Measurements from ENCODE around the gene SHROOM3.
"Not testable (repeated sequence)": the region's sequence is repeated elsewhere in the genome, so short reads cannot be mapped to it uniquely, and the experiment has no call there.

SHROOM3 gene

GRCh38 chr4:76717431-76717830 is 282.4 kb downstream of the SHROOM3 start:
- Histone ChIP-seq H3K4me1 (ENCODE audit: control insufficient read depth in 2 of 2, insufficient read depth in 2 of 2, low read length in 2 of 2) (peaks cover 7 to 8% of the 10 kb centered on the region in 2 donors), H3K4me3 (ENCODE audit: low read length in 2 of 2) (no peak overlapping the region), H3K9me3 (ENCODE audit: control insufficient read depth in 2 of 2, low read length in 2 of 2) (no peaks in the 10 kb centered on the region), H3K9ac (ENCODE audit: low read depth in 1 of 2, low read length in 2 of 2) (no peak overlapping the region), H3K27ac (ENCODE audit: low read depth in 2 of 2, low read length in 2 of 2) (no peak overlapping the region), H3K36me3 (ENCODE audit: control insufficient read depth in 2 of 2, insufficient read depth in 2 of 2, low read length in 2 of 2) (peaks cover 7 to 9% of the 10 kb centered on the region in 2 donors), H3K27me3 (ENCODE audit: control insufficient read depth in 2 of 2, insufficient read depth in 2 of 2, low read length in 2 of 2) (no peaks in the 10 kb centered on the region)

DNA sequence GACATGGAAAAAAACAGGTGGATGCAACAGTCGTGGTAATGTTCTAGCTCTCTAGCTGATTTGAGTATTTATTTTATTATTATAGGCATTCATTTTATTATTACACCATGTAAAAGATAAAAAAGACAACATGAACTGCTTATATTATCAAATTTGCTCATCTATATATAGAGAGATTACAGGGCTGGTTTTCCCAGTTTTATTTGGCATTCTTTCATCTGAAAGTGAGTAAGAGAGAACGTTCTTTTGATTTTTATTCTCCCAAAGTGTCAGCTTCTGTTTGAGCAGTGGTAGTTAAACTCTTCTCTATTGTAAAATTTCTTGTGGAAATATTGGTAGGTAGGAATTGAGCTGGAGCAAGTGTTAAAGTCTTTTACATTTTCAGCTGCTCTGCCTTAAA is 283.0 kb downstream of the SHROOM3 start:
- H3K27me3 ChIP-seq (ENCODE audit: control insufficient read depth in 2 of 2, insufficient read depth in 2 of 2, low read length in 2 of 2), result no peaks in the 10 kb centered on the region
- peaks cover 2 to 5% of the 10 kb centered on the region in 2 donors for H3K36me3 ChIP-seq (ENCODE audit: control insufficient read depth in 2 of 2, insufficient read depth in 2 of 2, low read length in 2 of 2)
- no peaks in the 10 kb centered on the region for H3K9me3 ChIP-seq (ENCODE audit: control insufficient read depth in 2 of 2, low read length in 2 of 2)
- H3K4me3 ChIP-seq (ENCODE audit: low read length in 2 of 2), result no peak overlapping the region
- no peak overlapping the region for H3K9ac ChIP-seq (ENCODE audit: low read depth in 1 of 2, low read length in 2 of 2)
- peaks cover 7 to 8% of the 10 kb centered on the region in 2 donors for H3K4me1 ChIP-seq (ENCODE audit: control insufficient read depth in 2 of 2, insufficient read depth in 2 of 2, low read length in 2 of 2)
- H3K27ac ChIP-seq (ENCODE audit: low read depth in 2 of 2, low read length in 2 of 2), result no peak overlapping the region

DNA sequence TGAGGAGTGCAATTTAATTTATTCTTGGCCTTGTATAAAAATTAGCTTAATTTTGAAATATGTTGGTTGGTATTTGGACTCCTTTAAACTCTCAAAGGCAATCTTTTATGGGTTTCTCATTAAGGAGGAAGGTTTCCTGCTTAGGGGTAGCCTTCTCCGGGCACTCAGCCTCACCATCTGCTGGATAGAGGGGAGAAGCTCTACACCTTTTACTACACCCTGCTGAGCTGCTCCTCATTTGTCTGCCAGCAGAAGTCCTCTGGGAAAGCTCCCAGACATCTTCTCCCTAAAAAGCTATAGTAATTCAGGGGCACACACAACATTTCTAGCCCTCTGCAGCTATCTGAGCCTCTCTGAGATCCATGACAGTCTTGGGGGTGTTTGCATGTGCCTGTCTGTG is 283.8 kb downstream of the SHROOM3 start:
- no peak overlapping the region for H3K27ac ChIP-seq (ENCODE audit: low read depth in 2 of 2, low read length in 2 of 2)
- peaks cover 7 to 8% of the 10 kb centered on the region in 2 donors for H3K4me1 ChIP-seq (ENCODE audit: control insufficient read depth in 2 of 2, insufficient read depth in 2 of 2, low read length in 2 of 2)
- H3K9ac ChIP-seq (ENCODE audit: low read depth in 1 of 2, low read length in 2 of 2), result no peak overlapping the region
- H3K9me3 ChIP-seq (ENCODE audit: control insufficient read depth in 2 of 2, low read length in 2 of 2), result no peaks in the 10 kb centered on the region
- peaks cover 2% of the 10 kb centered on the region in 2 donors for H3K36me3 ChIP-seq (ENCODE audit: control insufficient read depth in 2 of 2, insufficient read depth in 2 of 2, low read length in 2 of 2)
- H3K27me3 ChIP-seq (ENCODE audit: control insufficient read depth in 2 of 2, insufficient read depth in 2 of 2, low read length in 2 of 2), result no peaks in the 10 kb centered on the region
- no peak overlapping the region for H3K4me3 ChIP-seq (ENCODE audit: low read length in 2 of 2)

- H3K27ac ChIP-seq (ENCODE audit: low read depth in 2 of 2, low read length in 2 of 2), result no peak overlapping the region
- H3K9me3 ChIP-seq (ENCODE audit: control insufficient read depth in 2 of 2, low read length in 2 of 2), result no peaks in the 10 kb centered on the region
- peaks cover 7 to 8% of the 10 kb centered on the region in 2 donors for H3K4me1 ChIP-seq (ENCODE audit: control insufficient read depth in 2 of 2, insufficient read depth in 2 of 2, low read length in 2 of 2)
These were observed 285.1 kb downstream of the SHROOM3 start for GRCh38 chr4:76720121-76720520.

GRCh38 chr4:76722146-76722545 is 287.1 kb downstream of the SHROOM3 start:
- not testable (repeated sequence) for H3K27ac ChIP-seq (ENCODE audit: low read depth in 2 of 2, low read length in 2 of 2); H3K4me3 ChIP-seq (ENCODE audit: low read length in 2 of 2); H3K36me3 ChIP-seq (ENCODE audit: control insufficient read depth in 2 of 2, insufficient read depth in 2 of 2, low read length in 2 of 2)

More at GRCh38 chr4:76720121-76720520, 285.1 kb downstream of the SHROOM3 start:
- Histone ChIP-seq H3K27me3 (ENCODE audit: control insufficient read depth in 2 of 2, insufficient read depth in 2 of 2, low read length in 2 of 2) (no peaks in the 10 kb centered on the region), H3K4me3 (ENCODE audit: low read length in 2 of 2) (no peak overlapping the region), H3K9ac (ENCODE audit: low read depth in 1 of 2, low read length in 2 of 2) (no peak overlapping the region), H3K36me3 (ENCODE audit: control insufficient read depth in 2 of 2, insufficient read depth in 2 of 2, low read length in 2 of 2) (peaks cover 0 to 2% of the 10 kb centered on the region in 2 donors)

DNA sequence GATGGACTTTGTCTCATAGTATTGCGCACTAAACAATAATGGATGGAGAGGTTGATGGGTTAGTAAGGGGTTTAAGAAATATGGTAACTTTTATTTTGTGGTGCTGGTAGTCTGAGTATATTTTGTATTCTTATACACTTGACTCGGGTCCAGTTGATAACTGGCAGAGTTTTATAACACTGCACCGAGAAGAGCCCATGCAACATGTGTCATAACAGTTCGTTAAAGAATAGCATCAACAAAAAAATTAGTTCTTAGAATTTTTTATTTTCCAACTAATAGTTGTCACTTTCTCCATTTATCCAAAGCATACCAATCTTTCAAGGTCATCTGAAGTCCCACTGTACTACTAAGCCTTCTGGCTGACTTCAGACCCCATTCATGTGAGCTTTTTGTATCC is 287.8 kb downstream of the SHROOM3 start:
- H3K36me3 ChIP-seq (ENCODE audit: control insufficient read depth in 2 of 2, insufficient read depth in 2 of 2, low read length in 2 of 2), result peaks cover 2 to 5% of the 10 kb centered on the region in 2 donors
- H3K4me3 ChIP-seq (ENCODE audit: low read length in 2 of 2), result no peak overlapping the region
- H3K9me3 ChIP-seq (ENCODE audit: control insufficient read depth in 2 of 2, low read length in 2 of 2), result no peaks in the 10 kb centered on the region
- H3K27me3 ChIP-seq (ENCODE audit: control insufficient read depth in 2 of 2, insufficient read depth in 2 of 2, low read length in 2 of 2), result no peaks in the 10 kb centered on the region
- H3K4me1 ChIP-seq (ENCODE audit: control insufficient read depth in 2 of 2, insufficient read depth in 2 of 2, low read length in 2 of 2), result no peaks in the 10 kb centered on the region
- no peak overlapping the region for H3K9ac ChIP-seq (ENCODE audit: low read depth in 1 of 2, low read length in 2 of 2)
- H3K27ac ChIP-seq (ENCODE audit: low read depth in 2 of 2, low read length in 2 of 2), result no peak overlapping the region

More at GRCh38 chr4:76722146-76722545, 287.1 kb downstream of the SHROOM3 start:
- H3K9me3 ChIP-seq (ENCODE audit: control insufficient read depth in 2 of 2, low read length in 2 of 2); H3K9ac ChIP-seq (ENCODE audit: low read depth in 1 of 2, low read length in 2 of 2); H3K27me3 ChIP-seq (ENCODE audit: control insufficient read depth in 2 of 2, insufficient read depth in 2 of 2, low read length in 2 of 2); H3K4me1 ChIP-seq (ENCODE audit: control insufficient read depth in 2 of 2, insufficient read depth in 2 of 2, low read length in 2 of 2): not testable (repeated sequence)

DNA sequence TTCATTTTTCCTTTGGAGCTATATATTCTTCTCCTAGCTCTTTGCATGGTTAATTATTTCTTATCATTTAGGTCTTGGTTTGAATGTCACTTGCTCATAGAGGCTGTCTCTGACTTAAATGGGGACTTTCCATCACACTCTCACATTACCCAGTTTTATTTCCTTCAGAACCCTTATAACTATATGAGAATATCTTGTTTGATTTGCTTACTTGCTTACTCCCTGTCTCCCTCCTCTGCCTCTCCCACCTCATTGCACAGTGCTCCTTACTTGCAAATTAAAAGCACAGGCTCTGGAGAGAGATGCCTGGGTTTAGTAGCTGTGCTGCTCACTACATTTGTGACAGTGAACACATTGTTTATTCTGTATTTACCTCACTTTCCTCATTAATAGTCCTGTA is 288.3 kb downstream of the SHROOM3 start:
- no peaks in the 10 kb centered on the region for H3K4me1 ChIP-seq (ENCODE audit: control insufficient read depth in 2 of 2, insufficient read depth in 2 of 2, low read length in 2 of 2)
- H3K9me3 ChIP-seq (ENCODE audit: control insufficient read depth in 2 of 2, low read length in 2 of 2), result no peaks in the 10 kb centered on the region
- no peaks in the 10 kb centered on the region for H3K27me3 ChIP-seq (ENCODE audit: control insufficient read depth in 2 of 2, insufficient read depth in 2 of 2, low read length in 2 of 2)
- H3K4me3 ChIP-seq (ENCODE audit: low read length in 2 of 2), result no peak overlapping the region
- H3K27ac ChIP-seq (ENCODE audit: low read depth in 2 of 2, low read length in 2 of 2), result no peak overlapping the region
- peaks cover 2 to 5% of the 10 kb centered on the region in 2 donors for H3K36me3 ChIP-seq (ENCODE audit: control insufficient read depth in 2 of 2, insufficient read depth in 2 of 2, low read length in 2 of 2)
- no peak overlapping the region for H3K9ac ChIP-seq (ENCODE audit: low read depth in 1 of 2, low read length in 2 of 2)

DNA sequence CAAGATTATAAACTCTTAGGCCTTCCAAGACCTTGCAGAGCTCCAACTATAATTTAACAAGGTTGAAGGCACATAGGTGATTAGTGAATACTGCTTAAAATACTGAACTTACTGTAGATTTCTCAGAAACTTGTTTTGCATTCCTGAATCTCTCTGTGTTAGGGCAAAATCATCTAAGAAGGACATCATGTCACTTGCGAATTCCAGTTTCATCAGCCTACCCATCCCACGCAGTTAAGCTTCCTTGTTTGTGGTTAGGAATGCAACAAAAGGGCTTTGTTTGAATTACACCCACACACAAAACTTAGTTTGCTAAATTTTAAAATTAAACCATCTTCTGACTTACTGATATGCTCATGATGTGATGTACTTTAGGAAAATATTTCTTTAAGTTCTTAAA is 288.9 kb downstream of the SHROOM3 start:
- Histone ChIP-seq H3K9ac (ENCODE audit: low read depth in 1 of 2, low read length in 2 of 2) (no peak overlapping the region), H3K4me3 (ENCODE audit: low read length in 2 of 2) (no peak overlapping the region), H3K9me3 (ENCODE audit: control insufficient read depth in 2 of 2, low read length in 2 of 2) (no peaks in the 10 kb centered on the region), H3K27ac (ENCODE audit: low read depth in 2 of 2, low read length in 2 of 2) (no peak overlapping the region), H3K4me1 (ENCODE audit: control insufficient read depth in 2 of 2, insufficient read depth in 2 of 2, low read length in 2 of 2) (no peaks in the 10 kb centered on the region), H3K36me3 (ENCODE audit: control insufficient read depth in 2 of 2, insufficient read depth in 2 of 2, low read length in 2 of 2) (peaks cover 2 to 5% of the 10 kb centered on the region in 2 donors), H3K27me3 (ENCODE audit: control insufficient read depth in 2 of 2, insufficient read depth in 2 of 2, low read length in 2 of 2) (no peaks in the 10 kb centered on the region)

DNA sequence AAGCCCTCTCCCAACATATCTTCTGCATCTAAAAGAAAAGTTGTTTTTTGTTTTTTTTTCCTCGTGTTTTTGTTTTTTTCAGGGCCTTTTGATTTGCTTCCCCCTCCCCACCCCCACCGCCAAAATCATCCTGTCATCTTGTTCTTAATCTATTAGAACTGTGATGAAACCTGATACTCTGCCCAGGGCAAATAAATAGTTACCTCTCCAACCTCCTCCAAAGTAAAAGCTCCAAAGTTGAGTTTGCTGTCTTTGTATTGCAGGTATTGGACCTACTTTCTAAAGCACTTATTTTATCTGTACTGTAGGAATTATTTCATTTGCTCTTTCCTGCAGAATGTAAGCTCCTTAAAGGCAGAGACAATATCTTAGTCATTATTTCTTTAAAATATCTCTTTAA is 290.0 kb downstream of the SHROOM3 start:
- H3K4me3 ChIP-seq (ENCODE audit: low read length in 2 of 2), result no peak overlapping the region
- no peaks in the 10 kb centered on the region for H3K4me1 ChIP-seq (ENCODE audit: control insufficient read depth in 2 of 2, insufficient read depth in 2 of 2, low read length in 2 of 2)
- no peak overlapping the region for H3K9ac ChIP-seq (ENCODE audit: low read depth in 1 of 2, low read length in 2 of 2)
- H3K27me3 ChIP-seq (ENCODE audit: control insufficient read depth in 2 of 2, insufficient read depth in 2 of 2, low read length in 2 of 2), result no peaks in the 10 kb centered on the region
- H3K9me3 ChIP-seq (ENCODE audit: control insufficient read depth in 2 of 2, low read length in 2 of 2), result no peaks in the 10 kb centered on the region
- no peak overlapping the region for H3K27ac ChIP-seq (ENCODE audit: low read depth in 2 of 2, low read length in 2 of 2)
- H3K36me3 ChIP-seq (ENCODE audit: control insufficient read depth in 2 of 2, insufficient read depth in 2 of 2, low read length in 2 of 2), result peaks cover 2 to 5% of the 10 kb centered on the region in 2 donors

DNA sequence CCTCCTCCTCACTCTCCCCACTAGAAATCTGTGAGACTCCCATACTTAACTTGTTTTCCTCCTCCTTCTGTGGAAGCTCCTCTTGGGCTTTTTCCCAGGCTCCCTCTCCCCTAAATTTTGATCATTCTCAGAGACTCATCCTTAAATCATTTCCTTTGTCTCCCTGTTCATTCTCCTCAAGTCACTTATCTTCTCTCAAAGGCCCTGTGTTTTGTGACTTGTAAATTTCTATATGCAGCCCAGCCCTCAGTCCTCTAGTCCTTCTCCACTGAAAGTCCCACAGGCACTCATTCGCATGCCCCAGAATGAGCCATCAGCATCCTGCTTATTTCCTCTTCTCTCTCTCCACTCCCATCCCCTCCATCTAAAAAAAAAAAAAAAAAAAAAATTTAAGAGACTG is 291.1 kb downstream of the SHROOM3 start:
- Histone ChIP-seq H3K36me3 (ENCODE audit: control insufficient read depth in 2 of 2, insufficient read depth in 2 of 2, low read length in 2 of 2) (peaks cover 5 to 7% of the 10 kb centered on the region in 2 donors), H3K9ac (ENCODE audit: low read depth in 1 of 2, low read length in 2 of 2) (no peak overlapping the region), H3K9me3 (ENCODE audit: control insufficient read depth in 2 of 2, low read length in 2 of 2) (no peaks in the 10 kb centered on the region), H3K27ac (ENCODE audit: low read depth in 2 of 2, low read length in 2 of 2) (no peak overlapping the region), H3K27me3 (ENCODE audit: control insufficient read depth in 2 of 2, insufficient read depth in 2 of 2, low read length in 2 of 2) (no peaks in the 10 kb centered on the region), H3K4me1 (ENCODE audit: control insufficient read depth in 2 of 2, insufficient read depth in 2 of 2, low read length in 2 of 2) (no peaks in the 10 kb centered on the region), H3K4me3 (ENCODE audit: low read length in 2 of 2) (no peak overlapping the region)

DNA sequence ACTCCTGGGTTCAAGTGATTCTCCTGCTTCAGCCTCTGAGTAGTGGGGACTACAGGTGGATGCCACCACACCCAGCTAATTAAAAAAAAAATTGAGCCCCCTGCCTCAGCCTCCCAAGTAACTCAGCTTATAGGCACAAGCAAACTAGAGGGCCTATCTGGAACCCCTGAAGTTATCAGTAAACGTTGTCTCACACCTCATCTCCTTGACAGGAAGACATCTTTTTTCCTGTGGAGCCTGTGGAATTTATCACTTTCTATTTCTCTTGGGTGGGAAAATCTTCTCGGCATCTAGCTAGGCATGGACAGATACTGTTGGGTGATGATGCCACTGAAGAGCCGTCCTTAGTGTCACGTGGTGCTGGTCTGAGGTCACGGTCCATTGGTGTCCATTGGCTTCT is 291.6 kb downstream of the SHROOM3 start:
- H3K4me3 ChIP-seq (ENCODE audit: low read length in 2 of 2), result no peak overlapping the region
- no peaks in the 10 kb centered on the region for H3K4me1 ChIP-seq (ENCODE audit: control insufficient read depth in 2 of 2, insufficient read depth in 2 of 2, low read length in 2 of 2)
- H3K27ac ChIP-seq (ENCODE audit: low read depth in 2 of 2, low read length in 2 of 2), result no peak overlapping the region
- no peaks in the 10 kb centered on the region for H3K9me3 ChIP-seq (ENCODE audit: control insufficient read depth in 2 of 2, low read length in 2 of 2)
- peaks cover 5 to 7% of the 10 kb centered on the region in 2 donors for H3K36me3 ChIP-seq (ENCODE audit: control insufficient read depth in 2 of 2, insufficient read depth in 2 of 2, low read length in 2 of 2)
- no peaks in the 10 kb centered on the region for H3K27me3 ChIP-seq (ENCODE audit: control insufficient read depth in 2 of 2, insufficient read depth in 2 of 2, low read length in 2 of 2)
- no peak overlapping the region for H3K9ac ChIP-seq (ENCODE audit: low read depth in 1 of 2, low read length in 2 of 2)
